Suppressor macrophage treated with lipopolysaccharide for 1 hour (primary cell): ENCODE measurements around the gene CDHR2.
"Not testable (repeated sequence)": the region's sequence is repeated elsewhere in the genome, so short reads cannot be mapped to it uniquely, and the experiment has no call there.

Experiments used
- DNase-seq, 3 donors: peaks; one replicate each; pipeline ENCODE4 v3.0.0-alpha.2; 2020 to 2022

Gene CDHR2

GRCh38 chr5:176542596-176543427, 6.3 kb upstream of the CDHR2 start:
- DNase-seq: peak in 1 of 3 donors; percentile 63

- peak; percentile 66 to 85 (median 72) for DNase-seq
These were observed 5.5 kb upstream of the CDHR2 start for GRCh38 chr5:176543428-176544182.

- DNase-seq: no peak
These were observed 3.8 kb upstream of the CDHR2 start for GRCh38 chr5:176545388-176545736.

- no peak for DNase-seq
These were observed 3.2 kb upstream of the CDHR2 start for GRCh38 chr5:176545737-176546509.

- peak in 1 of 3 donors; percentile 56 for DNase-seq
These were observed 1.3 kb upstream of the CDHR2 start for GRCh38 chr5:176547802-176548201.

- DNase-seq: no peak
These were observed 729 bp downstream of the CDHR2 start for GRCh38 chr5:176549871-176550270.

- peak; percentile 45 to 59 (median 57) for DNase-seq
These were observed 1.2 kb downstream of the CDHR2 start for GRCh38 chr5:176550275-176550831.

- DNase-seq: not testable (repeated sequence)
These were observed 1.8 kb downstream of the CDHR2 start for GRCh38 chr5:176550937-176551336.

GRCh38 chr5:176552332-176552869, 3.3 kb downstream of the CDHR2 start:
- peak; percentile 50 to 66 (median 57) for DNase-seq

- DNase-seq: no peak
These were observed 4.3 kb downstream of the CDHR2 start for GRCh38 chr5:176553260-176554085.

GRCh38 chr5:176557846-176558245, 8.7 kb downstream of the CDHR2 start:
- no peak for DNase-seq

GRCh38 chr5:176559683-176560082, 10.5 kb downstream of the CDHR2 start:
- DNase-seq: no peak

GRCh38 chr5:176560364-176560763, 11.2 kb downstream of the CDHR2 start:
- no peak for DNase-seq

GRCh38 chr5:176561259-176561658, 12.1 kb downstream of the CDHR2 start:
- no peak for DNase-seq

GRCh38 chr5:176562189-176562588, 13.0 kb downstream of the CDHR2 start:
- DNase-seq: no peak

- no peak for DNase-seq
These were observed 14.9 kb downstream of the CDHR2 start for GRCh38 chr5:176564002-176564401.

- DNase-seq: no peak
These were observed 16.7 kb downstream of the CDHR2 start for GRCh38 chr5:176565760-176566288.

- no peak for DNase-seq
These were observed 19.5 kb downstream of the CDHR2 start for GRCh38 chr5:176568657-176569056.

- no peak for DNase-seq
These were observed 20.9 kb downstream of the CDHR2 start for GRCh38 chr5:176570044-176570443.

GRCh38 chr5:176573564-176574296, 24.6 kb downstream of the CDHR2 start:
- peak; percentile 57 to 85 (median 74) for DNase-seq

GRCh38 chr5:176574297-176574591, 25.1 kb downstream of the CDHR2 start:
- DNase-seq: no peak
